GM19395 (cell line): Measurements from ENCODE around the gene MYH9.

Experiments used
- ATAC-seq: cut with Tn5 transposase; IDR thresholded peaks from one replicate; pipeline ENCODE4 v1.9.1; 2021; ENCODE audit warnings: mild to moderate bottlenecking, moderate library complexity; ENCODE audit not compliant: unreplicated experiment

Gene MYH9

GRCh38 chr22:36319595-36320497 is 67.9 kb downstream of the MYH9 start:
- ATAC-seq: no peak

- ATAC-seq: no peak
Observed at GRCh38 chr22:36318442-36318841, 69.3 kb downstream of the MYH9 start.

GRCh38 chr22:36317658-36318271 is 70.0 kb downstream of the MYH9 start:
- ATAC-seq: no peak

GRCh38 chr22:36316419-36316818 is 71.3 kb downstream of the MYH9 start:
- ATAC-seq: no peak

GRCh38 chr22:36315325-36315724 is 72.4 kb downstream of the MYH9 start:
- ATAC-seq: no peak

- ATAC-seq: no peak
Observed at GRCh38 chr22:36311386-36312085, 76.2 kb downstream of the MYH9 start.

- ATAC-seq: no peak
Observed at GRCh38 chr22:36308880-36309279, 78.9 kb downstream of the MYH9 start.

GRCh38 chr22:36306227-36306626 is 81.5 kb downstream of the MYH9 start:
- ATAC-seq: no peak

GRCh38 chr22:36305813-36306212 is 82.0 kb downstream of the MYH9 start:
- ATAC-seq: no peak

- ATAC-seq: no peak
Observed at GRCh38 chr22:36304429-36304828, 83.3 kb downstream of the MYH9 start.

GRCh38 chr22:36303874-36304273 is 83.9 kb downstream of the MYH9 start:
- no peak for ATAC-seq

- no peak for ATAC-seq
Observed at GRCh38 chr22:36303115-36303467, 84.7 kb downstream of the MYH9 start.

- no peak for ATAC-seq
Observed at GRCh38 chr22:36302439-36303114, 85.2 kb downstream of the MYH9 start.

GRCh38 chr22:36301851-36302250 is 85.9 kb downstream of the MYH9 start:
- ATAC-seq: no peak

GRCh38 chr22:36301384-36301828 is 86.4 kb downstream of the MYH9 start:
- ATAC-seq: no peak

GRCh38 chr22:36300396-36301212 is 87.2 kb downstream of the MYH9 start:
- no peak for ATAC-seq

- no peak for ATAC-seq
Observed at GRCh38 chr22:36299911-36300310, 87.9 kb downstream of the MYH9 start.

GRCh38 chr22:36299295-36299694 is 88.5 kb downstream of the MYH9 start:
- no peak for ATAC-seq

- ATAC-seq: no peak
Observed at GRCh38 chr22:36298601-36299000, 89.2 kb downstream of the MYH9 start.

- no peak for ATAC-seq
Observed at GRCh38 chr22:36298118-36298517, 89.6 kb downstream of the MYH9 start.
